ENCODE data around the gene ASIC3. TPM values are rescaled to one million over a fixed set of nuclear protein-coding genes. Genes with fewer than 3 reads are reported as not detected.

ASIC3 gene
- total and polyA plus RNA-seq, 9 donors: 1.0 to 9.4 (median 3.8) TPM

- H3K9me3 ChIP-seq: no peaks in the 10 kb centered on the region
- H3K4me1 ChIP-seq (ENCODE audit: insufficient read depth): peaks cover 6% of the 10 kb centered on the region
- DNase-seq: no peak
- TF ChIP-seq POLR2A (IDR thresholded peaks at IDR 0.05) (no peak), EP300 (IDR thresholded peaks at IDR 0.05) (no peak)
- TF ChIP-seq, protein P1, sequence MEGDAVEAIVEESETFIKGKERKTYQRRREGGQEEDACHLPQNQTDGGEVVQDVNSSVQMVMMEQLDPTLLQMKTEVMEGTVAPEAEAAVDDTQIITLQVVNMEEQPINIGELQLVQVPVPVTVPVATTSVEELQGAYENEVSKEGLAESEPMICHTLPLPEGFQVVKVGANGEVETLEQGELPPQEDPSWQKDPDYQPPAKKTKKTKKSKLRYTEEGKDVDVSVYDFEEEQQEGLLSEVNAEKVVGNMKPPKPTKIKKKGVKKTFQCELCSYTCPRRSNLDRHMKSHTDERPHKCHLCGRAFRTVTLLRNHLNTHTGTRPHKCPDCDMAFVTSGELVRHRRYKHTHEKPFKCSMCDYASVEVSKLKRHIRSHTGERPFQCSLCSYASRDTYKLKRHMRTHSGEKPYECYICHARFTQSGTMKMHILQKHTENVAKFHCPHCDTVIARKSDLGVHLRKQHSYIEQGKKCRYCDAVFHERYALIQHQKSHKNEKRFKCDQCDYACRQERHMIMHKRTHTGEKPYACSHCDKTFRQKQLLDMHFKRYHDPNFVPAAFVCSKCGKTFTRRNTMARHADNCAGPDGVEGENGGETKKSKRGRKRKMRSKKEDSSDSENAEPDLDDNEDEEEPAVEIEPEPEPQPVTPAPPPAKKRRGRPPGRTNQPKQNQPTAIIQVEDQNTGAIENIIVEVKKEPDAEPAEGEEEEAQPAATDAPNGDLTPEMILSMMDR (IDR thresholded peaks at IDR 0.05): no peak
- no peaks in the 10 kb centered on the region for H3K36me3 ChIP-seq
- WGBS, 3 donors: 70 to 85% (median 79%) methylated on average over 5 of the region's 5 CpGs
- H3K27me3 ChIP-seq: no peaks in the 10 kb centered on the region
- intact Hi-C loops (cut with DNase I): loop anchor here in 3 of 4 donors (5.0 to 10.0 kb wide), 2 partner anchors 54 to 99 kb away; no protein-coding TSS in a partner anchor
- no peak overlapping the region for H3K27ac ChIP-seq
- no peak overlapping the region for H3K4me3 ChIP-seq
Observed at GRCh38 chr7:151015967-151016366, 32.4 kb upstream of the ASIC3 start.

- no peak overlapping the region for H3K27ac ChIP-seq
- H3K36me3 ChIP-seq: no peaks in the 10 kb centered on the region
- peaks cover 6% of the 10 kb centered on the region for H3K4me1 ChIP-seq (ENCODE audit: insufficient read depth)
- TF ChIP-seq POLR2A (IDR thresholded peaks at IDR 0.05) (no peak), EP300 (IDR thresholded peaks at IDR 0.05) (no peak)
- TF ChIP-seq, protein P1 (IDR thresholded peaks at IDR 0.05): no peak
- WGBS, 3 donors: 75 to 84% (median 82%) methylated on average over 8 of the region's 8 CpGs
- intact Hi-C loops (cut with DNase I): loop anchor here in 3 of 4 donors (5.0 to 10.0 kb wide), 2 partner anchors 54 to 98 kb away; no protein-coding TSS in a partner anchor
- no peaks in the 10 kb centered on the region for H3K9me3 ChIP-seq
- no peak overlapping the region for H3K4me3 ChIP-seq
- no peak for DNase-seq
- no peaks in the 10 kb centered on the region for H3K27me3 ChIP-seq
Observed at GRCh38 chr7:151016505-151016904, 31.8 kb upstream of the ASIC3 start.

DNA sequence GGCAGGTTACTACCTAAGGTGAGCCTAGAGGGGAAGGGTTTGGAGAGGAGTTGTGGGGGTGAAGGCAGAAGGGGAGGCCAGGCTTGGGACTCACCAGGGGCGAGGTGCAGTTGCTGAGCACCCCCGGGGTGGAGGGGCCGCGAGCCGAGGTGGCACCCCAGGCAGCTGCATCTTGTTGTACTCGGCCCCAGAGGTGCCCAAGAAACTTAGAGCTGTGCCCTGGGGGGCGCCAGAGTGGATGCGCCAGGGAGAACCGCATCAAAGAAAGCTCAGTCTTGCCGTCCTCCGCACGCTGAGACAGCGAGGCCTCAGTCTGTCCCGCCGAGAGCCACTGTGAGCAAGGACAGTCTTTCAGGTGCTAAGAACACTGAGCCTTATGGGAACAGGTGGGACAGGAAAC is 31.4 kb upstream of the ASIC3 start:
- DNase-seq: no peak
- Histone ChIP-seq H3K4me3 (no peak overlapping the region), H3K36me3 (no peaks in the 10 kb centered on the region), H3K27me3 (no peaks in the 10 kb centered on the region), H3K9me3 (no peaks in the 10 kb centered on the region), H3K27ac (no peak overlapping the region), H3K4me1 (ENCODE audit: insufficient read depth) (peaks cover 6% of the 10 kb centered on the region)
- 82 to 88% (median 83%) methylated on average over 15 of the region's 15 CpGs for WGBS, 3 donors
- TF ChIP-seq, protein P1 (IDR thresholded peaks at IDR 0.05): no peak
- TF ChIP-seq EP300 (IDR thresholded peaks at IDR 0.05) (no peak), POLR2A (IDR thresholded peaks at IDR 0.05) (no peak)
- intact Hi-C loops (cut with DNase I): loop anchor here in 3 of 4 donors (5.0 to 10.0 kb wide), 2 partner anchors 55 to 98 kb away; no protein-coding TSS in a partner anchor

GRCh38 chr7:151017370-151017952 is 30.9 kb upstream of the ASIC3 start:
- no peaks in the 10 kb centered on the region for H3K27me3 ChIP-seq
- H3K36me3 ChIP-seq: no peaks in the 10 kb centered on the region
- H3K9me3 ChIP-seq: no peaks in the 10 kb centered on the region
- TF ChIP-seq, protein P1 (IDR thresholded peaks at IDR 0.05): no peak
- TF ChIP-seq POLR2A (IDR thresholded peaks at IDR 0.05): no peak
- no peak for TF ChIP-seq EP300 (IDR thresholded peaks at IDR 0.05)
- intact Hi-C loops (cut with DNase I): loop anchor here in 3 of 4 donors (5.0 to 10.0 kb wide), 2 partner anchors 55 to 97 kb away; no protein-coding TSS in a partner anchor
- WGBS, 3 donors: 42 to 49% (median 47%) methylated on average over 13 of the region's 13 CpGs
- H3K4me1 ChIP-seq (ENCODE audit: insufficient read depth): peaks cover 6% of the 10 kb centered on the region
- H3K4me3 ChIP-seq: no peak overlapping the region
- DNase-seq: peak in 1 of 5 donors; percentile 26
- H3K27ac ChIP-seq: no peak overlapping the region
